ENCODE measurements around the gene VTA1. TPM values are rescaled to one million over a fixed set of nuclear protein-coding genes. Genes with fewer than 3 reads are reported as not detected.

The VTA1 gene
- total and polyA plus RNA-seq, 2 of the 8 experiments (the other 6 are each of a cell fraction or from before 2014, with no cell fraction given): 63.6 to 67.0 TPM

- Histone ChIP-seq H2BK12ac (ENCODE audit: low read depth, low read length) (no peak overlapping the region), H3K79me2 (ENCODE audit: control insufficient read depth in 1 of 2, insufficient read depth in 2 of 2, low read length in 2 of 2) (no peaks in the 10 kb centered on the region), H4K8ac (ENCODE audit: extremely low read depth, insufficient read depth, low read length) (no peak overlapping the region), H2BK20ac (ENCODE audit: low read length) (no peak overlapping the region), H3K9ac (replicated peaks in 1 of 4; ENCODE audit: extremely low read depth in 1 of 4, low read depth in 3 of 4, low read length in 3 of 4) (no peak overlapping the region), H3K56ac (replicated peaks; ENCODE audit: insufficient read length, low read depth, low read length) (no peak overlapping the region), H2BK15ac (ENCODE audit: low read length) (no peak overlapping the region), H3K36me3 (ENCODE audit: control insufficient read depth in 2 of 4, insufficient read depth in 4 of 4, low read length in 3 of 4) (peaks cover 0 to 43% (median 12%) of the 10 kb centered on the region in 4 experiments; a peak in 6 of 8 replicates), H4K91ac (replicated peaks; ENCODE audit: insufficient read length, low read length) (no peak overlapping the region), H3K4me2 (ENCODE audit: insufficient read depth in 1 of 2, low read depth in 2 of 2, low read length in 2 of 2) (no peak overlapping the region), H3K27ac (ENCODE audit: low read depth, low read length) (no peak overlapping the region), H2BK120ac (replicated peaks; ENCODE audit: low read depth, low read length) (no peak overlapping the region), H2AK5ac (ENCODE audit: low read depth, low read length) (no peak overlapping the region), H3K4me1 (replicated peaks in 1 of 4; ENCODE audit: control insufficient read depth in 3 of 4, insufficient read depth in 4 of 4, low read length in 3 of 4) (no peaks in the 10 kb centered on the region), H3K4ac (replicated peaks; ENCODE audit: insufficient read length, low read depth, low read length) (no peak overlapping the region), H3K23me2 (ENCODE audit: low read depth, low read length) (no peaks in the 10 kb centered on the region), H3K79me1 (ENCODE audit: low read depth, low read length) (no peaks in the 10 kb centered on the region), H2BK5ac (ENCODE audit: low read depth, low read length) (no peak overlapping the region), H4K5ac (ENCODE audit: insufficient read length, low read depth, low read length) (no peak overlapping the region), H3K14ac (ENCODE audit: insufficient read length) (no peak overlapping the region), H3K18ac (ENCODE audit: extremely low read depth, low read length) (no peak overlapping the region), H4K20me1 (replicated peaks in 1 of 2; ENCODE audit: control insufficient read depth in 1 of 2, insufficient read depth in 2 of 2, low read length in 2 of 2) (peaks cover 0 to 2% of the 10 kb centered on the region in 2 experiments), H3K27me3 (replicated peaks in 1 of 4; ENCODE audit: control insufficient read depth in 3 of 4, extremely low read depth in 1 of 4, insufficient read depth in 3 of 4, low read length in 3 of 4) (no peaks in the 10 kb centered on the region), H3K23ac (ENCODE audit: insufficient read length) (no peak overlapping the region), H3K4me3 (ENCODE audit: extremely low read depth in 1 of 4, insufficient read depth in 2 of 4, low read depth in 3 of 4, low read length in 4 of 4) (no peak overlapping the region), H3K9me3 (ENCODE audit: insufficient read depth in 2 of 2, low read depth in 1 of 2, low read length in 1 of 2) (no peaks in the 10 kb centered on the region), H2AFZ (ENCODE audit: low read length) (no peak overlapping the region)
- POLR2A ChIA-PET (ENCODE audit: partially characterized antibody): no interaction called here
- DNase-seq (ENCODE audit: low read depth in 1 of 2, low spot score in 2 of 2) (no peak), FAIRE-seq (no peak)
- CTCF ChIA-PET (ENCODE audit: partially characterized antibody): interaction anchor here (0.9 to 8.2 kb wide), 4 partner anchors 16 to 36 kb away, joined by 4 to 47 read pairs (median 4); partner anchors contain the start of genes NMBR and VTA1
- no peak for TF ChIP-seq ATF3 (IDR thresholded peaks at IDR 0.05; ENCODE audit: insufficient read depth, low read depth, low read length)
These were observed 24.3 kb downstream of the VTA1 start for GRCh38 chr6:142171351-142171750.

All from H1 (cell line).